Osteocyte (in vitro differentiated cells): Measurements from ENCODE around the gene NELL2. TPM values are rescaled to one million over a fixed set of nuclear protein-coding genes. Genes with fewer than 3 reads are reported as not detected.

Source experiments
- DNase-seq: peaks from one replicate; pipeline ENCODE4 v3.0.0; 2021; ENCODE audit warnings: mixed read lengths; ENCODE audit not compliant: unreplicated experiment; ENCODE audit errors: extremely low spot score
- H3K27ac Mint-ChIP-seq: one replicate; pipeline ENCODE4 v1.8.0; 2021; ENCODE audit warnings: mild to moderate bottlenecking, mixed read lengths; ENCODE audit not compliant: unreplicated experiment
- H3K27me3 Mint-ChIP-seq: one replicate; pipeline ENCODE4 v1.8.0; 2021; ENCODE audit warnings: mixed read lengths; ENCODE audit not compliant: unreplicated experiment
- H3K36me3 Mint-ChIP-seq: one replicate; pipeline ENCODE4 v1.8.0; 2021; ENCODE audit warnings: mixed read lengths; ENCODE audit not compliant: unreplicated experiment
- H3K4me1 Mint-ChIP-seq: one replicate; pipeline ENCODE4 v1.8.0; 2021; ENCODE audit warnings: mixed read lengths; ENCODE audit not compliant: unreplicated experiment
- H3K4me3 Mint-ChIP-seq: one replicate; pipeline ENCODE4 v1.8.0; 2021; ENCODE audit warnings: mild to moderate bottlenecking, moderate library complexity, mixed read lengths; ENCODE audit not compliant: unreplicated experiment
- H3K9me3 Mint-ChIP-seq: one replicate; pipeline ENCODE4 v1.8.0; 2021; ENCODE audit warnings: mixed read lengths; ENCODE audit not compliant: unreplicated experiment
- total RNA-seq: library from RNA; stranded (reverse); gene quantifications from 2 replicates; pipeline ENCODE4 v1.2.1, GENCODE V29; 2021
- TF ChIP-seq, protein P1 (sequence below): fragments of 200-600 bp; sonication (generic); IDR thresholded peaks from 2 replicates; pipeline ENCODE4 v1.5.0; 2021; ENCODE audit warnings: antibody characterized with exemption, mild to moderate bottlenecking, moderate library complexity

Gene NELL2
- total RNA-seq, 1 donor from 2014 or later, result not detected

DNA sequence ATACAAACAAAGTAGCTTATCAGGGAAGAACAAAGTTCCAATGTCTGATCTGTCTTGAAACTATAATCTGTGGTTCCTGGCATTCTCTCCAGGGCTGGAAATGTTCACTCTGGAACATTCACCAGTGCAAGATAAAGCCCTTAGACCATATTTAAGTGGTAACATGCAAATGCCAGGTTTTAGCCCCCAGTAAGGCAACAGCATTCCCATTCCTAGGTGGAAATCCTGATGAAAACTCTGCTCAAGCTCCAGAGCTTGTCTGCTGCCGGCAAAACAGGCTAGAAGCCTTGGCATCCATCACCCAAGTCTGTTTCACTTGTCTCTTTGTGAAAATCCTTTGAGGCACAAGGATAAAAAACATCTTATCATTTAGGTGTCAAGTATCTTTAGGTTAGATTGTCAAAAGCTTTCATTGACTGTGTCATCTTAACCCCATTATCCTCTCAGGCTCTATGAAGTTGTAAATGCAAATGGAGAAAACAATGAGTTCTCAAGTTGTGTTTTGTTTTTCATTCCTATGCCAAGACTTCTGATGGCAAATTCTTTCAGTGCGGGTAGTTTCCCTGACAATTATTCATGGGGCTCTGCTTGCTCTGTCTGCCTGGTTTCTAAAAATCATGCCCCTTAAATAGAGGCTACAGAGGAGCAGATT, 344.7 kb downstream of the NELL2 start:
- no peak for DNase-seq
- no peaks in the 10 kb centered on the region for H3K36me3 Mint-ChIP-seq
- H3K4me1 Mint-ChIP-seq, result no peaks in the 10 kb centered on the region
- no peaks in the 10 kb centered on the region for H3K9me3 Mint-ChIP-seq
- no peak overlapping the region for H3K4me3 Mint-ChIP-seq
- no peak overlapping the region for H3K27ac Mint-ChIP-seq
- H3K27me3 Mint-ChIP-seq, result no peaks in the 10 kb centered on the region
- TF ChIP-seq, protein P1, sequence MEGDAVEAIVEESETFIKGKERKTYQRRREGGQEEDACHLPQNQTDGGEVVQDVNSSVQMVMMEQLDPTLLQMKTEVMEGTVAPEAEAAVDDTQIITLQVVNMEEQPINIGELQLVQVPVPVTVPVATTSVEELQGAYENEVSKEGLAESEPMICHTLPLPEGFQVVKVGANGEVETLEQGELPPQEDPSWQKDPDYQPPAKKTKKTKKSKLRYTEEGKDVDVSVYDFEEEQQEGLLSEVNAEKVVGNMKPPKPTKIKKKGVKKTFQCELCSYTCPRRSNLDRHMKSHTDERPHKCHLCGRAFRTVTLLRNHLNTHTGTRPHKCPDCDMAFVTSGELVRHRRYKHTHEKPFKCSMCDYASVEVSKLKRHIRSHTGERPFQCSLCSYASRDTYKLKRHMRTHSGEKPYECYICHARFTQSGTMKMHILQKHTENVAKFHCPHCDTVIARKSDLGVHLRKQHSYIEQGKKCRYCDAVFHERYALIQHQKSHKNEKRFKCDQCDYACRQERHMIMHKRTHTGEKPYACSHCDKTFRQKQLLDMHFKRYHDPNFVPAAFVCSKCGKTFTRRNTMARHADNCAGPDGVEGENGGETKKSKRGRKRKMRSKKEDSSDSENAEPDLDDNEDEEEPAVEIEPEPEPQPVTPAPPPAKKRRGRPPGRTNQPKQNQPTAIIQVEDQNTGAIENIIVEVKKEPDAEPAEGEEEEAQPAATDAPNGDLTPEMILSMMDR, result no peak

DNA sequence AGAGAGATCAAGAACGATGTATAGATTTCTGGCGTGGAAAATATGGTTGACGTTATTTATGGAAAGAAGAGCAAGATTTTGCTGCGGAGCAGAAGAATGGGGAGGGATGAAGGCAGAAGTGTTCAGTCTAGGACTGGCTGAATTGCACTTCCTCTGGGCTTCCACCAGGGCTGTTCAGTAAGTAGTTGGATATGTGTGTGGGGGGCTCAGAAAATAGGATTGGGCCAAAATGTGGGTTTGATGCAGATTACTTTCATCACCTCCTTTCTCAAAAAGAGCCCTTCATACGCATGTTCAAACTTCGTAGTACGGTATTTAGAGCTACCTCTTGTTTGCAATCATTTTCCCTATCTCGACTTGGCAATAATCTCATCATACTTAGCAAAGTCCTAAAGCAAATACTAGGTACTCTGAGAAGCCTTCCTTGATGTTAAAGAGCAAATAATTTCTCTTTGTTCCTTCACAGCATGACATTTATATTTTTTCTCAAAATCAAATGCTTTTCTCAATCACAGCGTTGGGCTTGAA, 349.4 kb downstream of the NELL2 start:
- Mint-ChIP-seq H3K27me3 (no peaks in the 10 kb centered on the region), H3K4me3 (no peak overlapping the region), H3K4me1 (no peaks in the 10 kb centered on the region), H3K27ac (no peak overlapping the region), H3K9me3 (no peaks in the 10 kb centered on the region), H3K36me3 (no peaks in the 10 kb centered on the region)
- DNase-seq, result no peak
- TF ChIP-seq, protein P1, result no peak

DNA sequence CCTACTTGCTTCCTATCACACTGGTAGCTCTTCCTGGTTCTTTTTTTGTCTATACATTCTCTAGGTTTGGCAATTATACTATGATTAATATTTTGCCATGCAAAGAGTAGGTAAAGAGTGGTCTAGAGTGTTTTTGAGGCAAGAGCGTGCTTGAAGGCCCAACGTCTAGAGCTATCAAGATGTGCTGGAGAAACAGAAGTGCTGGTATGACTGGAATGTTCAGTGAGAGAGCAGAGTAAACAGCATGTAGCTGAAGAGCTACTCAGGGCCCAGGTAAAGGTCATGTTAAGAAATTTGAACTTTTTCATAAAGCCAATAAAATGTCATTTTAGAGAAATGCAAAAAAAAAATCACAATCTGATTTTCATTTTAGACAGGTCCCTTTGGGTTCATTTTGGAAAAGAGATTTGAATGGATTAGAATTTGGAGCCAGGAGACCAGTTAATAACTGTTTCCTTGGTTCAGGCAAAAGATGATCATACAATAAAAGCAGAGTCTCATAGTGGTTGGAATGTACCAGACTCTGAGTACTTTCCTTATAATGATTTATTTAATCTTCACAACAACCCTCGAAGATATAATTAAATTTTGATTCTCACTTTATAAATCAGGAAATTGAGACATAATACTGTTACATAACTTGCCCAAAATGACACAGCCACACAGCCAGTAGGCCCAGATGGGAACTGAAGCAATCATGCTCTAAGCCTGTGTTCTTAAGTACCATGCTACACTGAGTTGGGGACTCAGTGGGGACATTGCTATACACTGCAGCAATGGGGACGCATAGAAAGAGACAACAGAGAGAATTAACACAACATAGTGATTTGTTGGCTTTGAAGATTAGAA, 350.1 kb downstream of the NELL2 start:
- Mint-ChIP-seq H3K9me3 (no peaks in the 10 kb centered on the region), H3K27ac (no peak overlapping the region), H3K27me3 (no peaks in the 10 kb centered on the region), H3K4me3 (no peak overlapping the region), H3K4me1 (no peaks in the 10 kb centered on the region), H3K36me3 (no peaks in the 10 kb centered on the region)
- TF ChIP-seq, protein P1, result no peak
- no peak for DNase-seq

DNA sequence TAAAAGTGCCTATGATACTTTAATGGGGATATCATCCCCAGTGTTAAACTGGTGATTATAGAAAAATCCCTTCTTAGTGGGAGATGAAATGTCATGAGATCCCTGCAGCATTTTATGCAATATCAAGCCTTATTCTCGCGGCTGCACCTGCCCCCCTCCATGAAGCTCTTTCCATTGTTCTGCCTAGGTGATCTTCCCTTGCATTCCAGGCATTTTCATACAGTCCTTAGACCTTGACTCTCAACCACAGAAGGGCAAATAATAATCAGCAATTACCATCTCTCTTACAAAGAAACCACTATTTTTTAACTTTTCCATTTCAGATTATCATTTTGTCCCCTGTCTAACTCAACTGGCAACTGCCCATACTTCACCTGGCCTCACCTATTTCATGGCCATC, 352.3 kb downstream of the NELL2 start:
- no peaks in the 10 kb centered on the region for H3K36me3 Mint-ChIP-seq
- no peak overlapping the region for H3K27ac Mint-ChIP-seq
- no peak for DNase-seq
- H3K4me1 Mint-ChIP-seq, result no peaks in the 10 kb centered on the region
- no peaks in the 10 kb centered on the region for H3K27me3 Mint-ChIP-seq
- no peak overlapping the region for H3K4me3 Mint-ChIP-seq
- H3K9me3 Mint-ChIP-seq, result no peaks in the 10 kb centered on the region
- TF ChIP-seq, protein P1, result no peak

DNA sequence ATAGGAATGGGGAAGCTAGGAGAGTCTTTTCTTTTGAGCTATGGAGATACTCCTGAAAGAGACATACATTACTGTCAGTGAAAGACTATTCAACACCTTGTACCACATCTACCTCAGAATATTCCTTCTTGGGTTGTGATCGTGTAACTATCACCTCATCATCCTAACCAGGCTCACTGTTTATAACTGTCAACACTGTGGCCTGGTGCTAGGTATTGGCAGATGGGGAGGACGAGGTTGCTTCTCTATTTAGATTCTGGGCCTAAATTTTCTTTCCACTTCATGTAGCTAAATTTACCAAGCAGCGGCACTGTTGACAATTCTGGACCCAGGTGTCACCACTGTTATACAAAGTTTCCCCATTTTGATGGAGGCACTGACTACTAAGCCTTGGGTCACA, 354.4 kb downstream of the NELL2 start:
- TF ChIP-seq, protein P1, result no peak
- H3K27me3 Mint-ChIP-seq, result no peaks in the 10 kb centered on the region
- DNase-seq, result no peak
- no peaks in the 10 kb centered on the region for H3K4me1 Mint-ChIP-seq
- H3K9me3 Mint-ChIP-seq, result no peaks in the 10 kb centered on the region
- H3K4me3 Mint-ChIP-seq, result no peak overlapping the region
- no peak overlapping the region for H3K27ac Mint-ChIP-seq
- H3K36me3 Mint-ChIP-seq, result no peaks in the 10 kb centered on the region
